PFSK-1 (cell line): ENCODE measurements around the gene RGS19.

ENCODE experiments used
- FOXP2 ChIP-seq: optimal IDR thresholded peaks from 2 replicates; pipeline ENCODE3; 2011; ENCODE audit warnings: borderline replicate concordance, control low read depth, inconsistent platforms; ENCODE audit not compliant: insufficient read depth; ENCODE audit errors: extremely low read length, extremely low read depth
- POLR2AphosphoS5 ChIP-seq: IDR thresholded peaks from 2 replicates; pipeline ENCODE4 v1.6.1; 2012; ENCODE audit warnings: low read depth, mild to moderate bottlenecking, control low read depth, low read length, moderate library complexity
- SIN3A ChIP-seq: IDR thresholded peaks from 2 replicates; pipeline ENCODE4 v1.6.1; 2012; ENCODE audit warnings: mild to moderate bottlenecking, low read length, moderate library complexity, borderline replicate concordance; ENCODE audit not compliant: insufficient read depth
- TAF1 ChIP-seq: IDR thresholded peaks from 2 replicates; pipeline ENCODE4 v1.6.1; 2012; ENCODE audit warnings: low read length, control low read depth, borderline replicate concordance; ENCODE audit not compliant: insufficient read depth
- TF ChIP-seq, protein P1 (sequence below), 2 experiments: IDR thresholded peaks; 2 replicates each; pipeline versions ENCODE4 v1.6.1 to v1.8.0; 2011 to 2012; ENCODE audit warnings: low read depth in 2 of 2, low read length in 2 of 2, control low read depth in 1 of 2, inconsistent platforms in 1 of 2, mild to moderate bottlenecking in 1 of 2, moderate library complexity in 1 of 2; ENCODE audit not compliant: insufficient read depth in 1 of 2

RGS19 gene

GRCh38 chr20:64067733-64068307 is 11.5 kb downstream of the RGS19 start:
- TF ChIP-seq SIN3A (no peak), TAF1 (no peak), FOXP2 (no peak), POLR2AphosphoS5 (no peak)
- TF ChIP-seq, protein P1, sequence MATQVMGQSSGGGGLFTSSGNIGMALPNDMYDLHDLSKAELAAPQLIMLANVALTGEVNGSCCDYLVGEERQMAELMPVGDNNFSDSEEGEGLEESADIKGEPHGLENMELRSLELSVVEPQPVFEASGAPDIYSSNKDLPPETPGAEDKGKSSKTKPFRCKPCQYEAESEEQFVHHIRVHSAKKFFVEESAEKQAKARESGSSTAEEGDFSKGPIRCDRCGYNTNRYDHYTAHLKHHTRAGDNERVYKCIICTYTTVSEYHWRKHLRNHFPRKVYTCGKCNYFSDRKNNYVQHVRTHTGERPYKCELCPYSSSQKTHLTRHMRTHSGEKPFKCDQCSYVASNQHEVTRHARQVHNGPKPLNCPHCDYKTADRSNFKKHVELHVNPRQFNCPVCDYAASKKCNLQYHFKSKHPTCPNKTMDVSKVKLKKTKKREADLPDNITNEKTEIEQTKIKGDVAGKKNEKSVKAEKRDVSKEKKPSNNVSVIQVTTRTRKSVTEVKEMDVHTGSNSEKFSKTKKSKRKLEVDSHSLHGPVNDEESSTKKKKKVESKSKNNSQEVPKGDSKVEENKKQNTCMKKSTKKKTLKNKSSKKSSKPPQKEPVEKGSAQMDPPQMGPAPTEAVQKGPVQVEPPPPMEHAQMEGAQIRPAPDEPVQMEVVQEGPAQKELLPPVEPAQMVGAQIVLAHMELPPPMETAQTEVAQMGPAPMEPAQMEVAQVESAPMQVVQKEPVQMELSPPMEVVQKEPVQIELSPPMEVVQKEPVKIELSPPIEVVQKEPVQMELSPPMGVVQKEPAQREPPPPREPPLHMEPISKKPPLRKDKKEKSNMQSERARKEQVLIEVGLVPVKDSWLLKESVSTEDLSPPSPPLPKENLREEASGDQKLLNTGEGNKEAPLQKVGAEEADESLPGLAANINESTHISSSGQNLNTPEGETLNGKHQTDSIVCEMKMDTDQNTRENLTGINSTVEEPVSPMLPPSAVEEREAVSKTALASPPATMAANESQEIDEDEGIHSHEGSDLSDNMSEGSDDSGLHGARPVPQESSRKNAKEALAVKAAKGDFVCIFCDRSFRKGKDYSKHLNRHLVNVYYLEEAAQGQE (IDR thresholded peaks at IDR 0.05; ENCODE audit: insufficient read depth in 1 of 2, low read depth in 2 of 2, low read length in 2 of 2) = no peak

GRCh38 chr20:64067005-64067632 is 12.2 kb downstream of the RGS19 start:
- TF ChIP-seq TAF1 (no peak), SIN3A (no peak), FOXP2 (no peak), POLR2AphosphoS5 (no peak)
- TF ChIP-seq, protein P1 (IDR thresholded peaks at IDR 0.05; ENCODE audit: insufficient read depth in 1 of 2, low read depth in 2 of 2, low read length in 2 of 2) = no peak

- TF ChIP-seq POLR2AphosphoS5 (no peak), FOXP2 (no peak), SIN3A (no peak), TAF1 (no peak)
- TF ChIP-seq, protein P1 (IDR thresholded peaks at IDR 0.05; ENCODE audit: insufficient read depth in 1 of 2, low read depth in 2 of 2, low read length in 2 of 2) = no peak
Measured at GRCh38 chr20:64065974-64066343, 13.4 kb downstream of the RGS19 start.

DNA sequence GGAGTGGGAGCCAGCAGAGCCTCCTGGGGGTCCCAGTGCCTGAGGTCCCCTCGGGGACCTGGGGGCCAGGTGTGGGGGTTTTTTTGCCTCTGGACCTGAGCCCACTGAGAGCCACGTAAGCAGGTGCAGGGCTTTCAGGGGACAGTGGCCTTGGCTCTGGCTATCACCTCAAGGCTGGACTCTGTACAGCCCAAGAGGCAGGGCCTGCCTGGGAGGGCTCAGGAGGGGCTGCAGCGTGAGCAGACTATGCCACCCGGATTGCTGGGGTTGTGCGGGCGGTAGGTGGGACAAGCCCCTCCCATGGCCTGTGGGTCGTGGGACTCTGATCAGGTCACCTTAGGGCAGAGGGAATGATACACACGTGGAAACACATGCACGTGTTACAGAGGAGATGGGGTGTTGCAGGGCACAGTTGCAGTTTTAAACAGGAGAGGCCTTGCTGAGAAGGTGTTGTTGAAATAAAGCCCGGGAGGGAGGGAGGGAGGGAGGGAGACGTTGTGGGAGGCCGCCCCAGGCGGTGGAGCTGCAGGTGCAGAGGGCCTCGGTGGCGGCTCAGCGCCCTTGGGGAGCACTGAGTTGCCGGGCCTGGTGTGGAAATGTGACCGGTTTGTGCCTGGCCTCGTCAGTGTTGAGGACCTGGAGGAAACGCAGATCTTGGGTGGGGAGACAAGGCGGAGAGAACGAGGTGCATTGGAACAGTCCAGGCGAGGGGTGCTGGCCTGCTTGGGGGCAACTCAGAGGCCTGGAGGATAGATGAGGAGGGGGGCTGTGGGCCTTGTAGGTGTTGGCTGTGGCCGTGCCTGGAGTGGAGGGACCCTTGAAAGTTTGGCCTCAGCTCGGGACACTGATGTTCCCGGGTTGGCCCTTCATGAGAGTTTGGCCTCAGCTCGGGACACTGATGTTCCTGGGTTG is 14.0 kb downstream of the RGS19 start:
- TF ChIP-seq TAF1 = no peak

DNA sequence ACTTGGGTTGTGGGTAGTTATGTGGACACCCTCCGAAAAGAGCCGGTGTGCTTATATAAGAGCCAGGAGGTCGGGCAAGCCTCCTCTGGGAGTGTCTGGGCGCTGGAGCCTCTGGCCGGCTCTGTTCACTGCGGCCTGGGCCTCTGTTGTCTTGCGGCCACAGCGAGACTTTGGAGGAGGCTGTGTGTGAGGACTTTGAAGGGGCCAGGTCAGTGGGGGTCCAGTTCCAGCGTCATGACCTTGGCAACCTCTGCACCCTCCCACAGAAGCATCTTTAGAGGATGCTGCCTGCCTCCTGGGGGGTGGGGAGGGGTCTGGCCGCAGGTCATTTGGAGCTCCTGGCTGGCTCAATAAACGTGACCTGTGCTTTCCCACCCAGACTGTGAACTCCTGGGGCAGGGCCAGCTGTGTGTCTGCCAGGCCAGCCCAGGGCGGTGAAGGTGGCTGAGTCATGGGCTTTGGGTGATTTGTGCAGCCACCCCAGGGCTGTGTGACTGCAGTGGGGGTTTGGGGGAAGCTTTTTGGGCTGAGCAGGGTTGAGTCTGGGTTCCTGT is 15.1 kb downstream of the RGS19 start:
- no peak for TF ChIP-seq FOXP2
- TF ChIP-seq, protein P1 (IDR thresholded peaks at IDR 0.05; ENCODE audit: insufficient read depth in 1 of 2, low read depth in 2 of 2, low read length in 2 of 2) = no peak
- no peak for TF ChIP-seq SIN3A
- TF ChIP-seq POLR2AphosphoS5 = no peak
- TF ChIP-seq TAF1 = no peak
